Measurements from ENCODE around the gene SND1. TPM values are rescaled to one million over a fixed set of nuclear protein-coding genes. Genes with fewer than 3 reads are reported as not detected.

SND1 gene
- polyA plus RNA-seq, 5 donors = 117 to 170 (median 151) TPM

DNA sequence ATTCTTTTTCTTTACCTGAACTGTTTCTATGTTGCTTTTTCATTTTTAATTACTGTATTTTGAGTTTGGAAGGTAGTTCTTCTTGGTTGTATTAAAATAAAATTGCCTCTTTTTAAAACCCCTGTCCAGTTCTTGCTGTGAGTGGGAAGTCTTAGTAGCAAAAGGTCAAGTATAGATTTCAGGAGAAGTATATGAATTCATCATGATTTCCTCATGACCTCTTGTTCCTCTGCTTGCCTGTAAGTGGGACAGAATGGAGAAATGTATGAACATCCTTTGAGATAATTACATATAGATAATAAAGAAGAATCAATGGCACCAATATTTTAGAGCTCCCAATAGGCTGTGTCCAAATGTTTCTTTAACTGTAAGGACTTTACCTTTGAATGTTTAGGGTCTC is 253.0 kb downstream of the SND1 start:
- no peak for DNase-seq

DNA sequence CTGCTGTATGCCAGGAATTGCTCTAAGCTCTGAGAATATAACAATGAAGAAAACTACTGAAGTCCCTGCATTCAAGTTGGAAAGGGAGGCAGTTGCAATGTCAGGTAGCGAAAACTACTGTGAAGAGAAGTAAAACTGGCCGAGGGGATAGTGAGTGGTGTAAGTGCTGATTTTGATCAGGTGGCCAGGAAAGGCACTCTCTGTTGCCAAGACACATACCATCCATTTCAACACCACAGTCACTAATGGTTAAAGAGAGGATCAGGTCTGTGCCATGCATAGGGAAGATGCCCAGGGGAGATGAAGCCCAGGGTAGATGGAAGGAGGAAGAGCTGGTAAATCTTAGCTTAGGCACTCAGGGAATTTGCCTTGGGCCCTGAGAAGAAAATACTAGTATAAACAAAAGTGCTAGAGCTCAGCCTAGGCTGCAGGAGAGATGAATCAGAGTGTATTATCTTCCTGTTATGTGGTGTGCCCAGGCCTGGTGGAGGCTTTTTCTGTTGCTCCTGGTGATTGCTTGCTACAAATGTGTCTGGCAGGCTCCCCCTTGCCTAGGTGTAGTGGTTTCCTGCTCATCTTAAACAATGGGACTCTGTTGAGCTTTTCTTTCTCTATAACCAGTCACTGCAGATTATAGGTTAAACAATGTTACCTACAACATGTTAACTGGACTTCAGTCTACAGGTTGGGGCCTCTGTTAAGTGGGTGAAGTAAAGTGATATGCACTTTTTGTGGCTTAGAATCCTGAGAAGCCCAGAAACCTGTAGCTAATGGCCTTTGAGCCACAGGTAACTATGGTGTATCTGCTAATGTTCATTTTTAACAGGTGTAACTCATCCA is 253.7 kb downstream of the SND1 start:
- no peak for DNase-seq

GRCh38 chr7:127907110-127908040 is 255.4 kb downstream of the SND1 start:
- DNase-seq = no peak

- no peak for DNase-seq
Measured at GRCh38 chr7:127908430-127909258, 256.6 kb downstream of the SND1 start.

DNA sequence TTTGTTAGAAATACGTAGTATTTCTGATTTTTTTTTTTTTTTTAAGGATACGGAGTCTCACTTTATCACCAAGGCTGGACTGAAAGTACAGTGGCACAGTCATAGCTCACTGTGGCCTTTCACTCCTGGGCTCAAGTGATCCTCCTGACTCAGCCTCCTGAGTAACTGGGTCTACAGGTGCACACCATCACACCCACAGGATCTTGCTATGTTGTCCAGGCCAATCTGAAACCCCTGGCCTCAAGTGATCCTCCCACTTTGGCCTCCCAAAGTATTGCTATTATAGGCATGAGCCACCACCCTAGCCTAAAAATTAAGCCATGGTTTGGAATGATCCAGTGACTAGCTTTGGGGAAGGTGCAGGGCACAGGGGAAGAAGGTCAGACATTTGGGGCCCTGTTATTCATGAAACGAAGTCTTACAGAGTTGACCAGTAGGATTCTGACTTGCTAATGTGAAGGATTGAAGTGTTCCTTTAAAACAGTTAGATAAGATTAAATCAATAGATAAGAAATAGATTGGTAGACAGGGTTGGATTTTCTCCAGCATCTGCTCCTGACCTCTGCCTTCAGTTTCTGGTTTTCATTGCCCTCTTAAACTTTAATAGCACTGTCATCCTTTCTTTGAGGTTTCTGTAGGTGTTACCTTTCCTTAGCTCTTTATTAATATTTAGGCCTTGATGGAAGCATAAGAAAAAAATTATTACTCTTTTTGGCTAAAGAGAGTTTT is 257.6 kb downstream of the SND1 start:
- no peak for DNase-seq

DNA sequence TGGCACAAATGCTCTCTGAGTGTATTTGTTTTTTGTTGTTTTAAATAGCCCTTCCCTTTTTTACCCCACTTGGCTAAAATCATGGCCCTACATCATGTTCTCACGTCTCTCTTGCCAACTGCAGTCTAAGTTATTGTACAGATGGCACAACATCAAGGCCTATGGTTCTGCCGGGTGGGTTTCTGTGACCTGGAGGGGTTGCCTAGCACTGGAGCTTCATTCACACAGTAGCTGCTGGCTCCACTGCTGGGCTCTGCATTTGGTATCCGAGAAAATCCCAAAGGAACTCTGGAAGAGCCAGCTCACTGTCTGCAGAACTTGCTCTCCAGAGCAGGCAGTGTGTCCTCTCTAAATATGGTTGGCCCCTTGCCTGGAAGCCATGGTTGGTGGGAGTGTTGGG is 258.7 kb downstream of the SND1 start:
- DNase-seq = no peak

DNA sequence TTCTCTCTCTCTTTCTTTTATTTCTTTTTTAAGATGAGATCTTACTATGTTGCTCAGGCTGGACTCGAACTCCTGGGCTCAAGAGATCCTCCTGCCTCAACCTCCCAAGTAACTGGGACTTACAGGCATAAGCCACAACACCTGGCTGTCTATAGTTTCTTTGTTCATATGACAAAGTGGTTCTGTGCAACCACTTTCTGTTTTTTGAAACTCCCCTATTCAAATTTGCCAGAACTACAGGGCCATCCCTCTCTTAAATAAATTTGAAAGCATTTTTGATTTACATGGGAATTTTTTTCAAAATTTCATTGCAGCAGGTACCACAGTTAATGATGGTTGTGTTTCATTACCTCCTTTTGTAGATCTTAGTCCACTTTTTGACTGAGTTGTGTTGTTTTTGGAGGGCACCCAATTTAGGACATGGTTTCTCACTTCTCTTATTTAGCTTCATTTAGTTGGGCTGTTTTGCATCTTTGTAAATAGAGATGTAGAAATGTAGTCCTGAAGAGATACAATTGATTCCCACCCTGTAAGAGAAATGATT is 260.0 kb downstream of the SND1 start:
- DNase-seq = no peak

- no peak for DNase-seq
Measured at GRCh38 chr7:127912901-127913300, 260.9 kb downstream of the SND1 start.

GRCh38 chr7:127913686-127914085 is 261.7 kb downstream of the SND1 start:
- DNase-seq = no peak

GRCh38 chr7:127914693-127915092 is 262.7 kb downstream of the SND1 start:
- no peak for DNase-seq

DNA sequence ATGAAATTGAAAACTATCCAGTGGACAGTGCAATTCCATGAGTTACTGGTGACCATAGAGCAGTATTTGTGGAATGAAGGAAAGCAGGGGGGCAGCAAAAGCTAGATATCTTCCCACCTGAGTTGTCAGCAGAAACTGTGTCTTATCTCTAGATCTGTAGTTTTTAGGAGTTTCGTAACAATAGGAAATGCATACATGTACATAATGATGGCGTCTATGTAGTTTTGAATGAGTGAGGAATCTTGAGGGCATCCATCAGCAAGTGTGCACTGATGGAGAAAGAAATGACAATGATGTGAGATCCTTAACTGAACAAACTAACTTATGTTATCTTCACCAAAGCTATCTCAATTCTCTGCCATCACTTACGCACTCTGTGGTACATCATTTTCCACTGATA is 264.7 kb downstream of the SND1 start:
- no peak for DNase-seq

GRCh38 chr7:127918130-127918529 is 266.1 kb downstream of the SND1 start:
- no peak for DNase-seq

- no peak for DNase-seq
Measured at GRCh38 chr7:127920787-127921438, 268.9 kb downstream of the SND1 start.

DNA sequence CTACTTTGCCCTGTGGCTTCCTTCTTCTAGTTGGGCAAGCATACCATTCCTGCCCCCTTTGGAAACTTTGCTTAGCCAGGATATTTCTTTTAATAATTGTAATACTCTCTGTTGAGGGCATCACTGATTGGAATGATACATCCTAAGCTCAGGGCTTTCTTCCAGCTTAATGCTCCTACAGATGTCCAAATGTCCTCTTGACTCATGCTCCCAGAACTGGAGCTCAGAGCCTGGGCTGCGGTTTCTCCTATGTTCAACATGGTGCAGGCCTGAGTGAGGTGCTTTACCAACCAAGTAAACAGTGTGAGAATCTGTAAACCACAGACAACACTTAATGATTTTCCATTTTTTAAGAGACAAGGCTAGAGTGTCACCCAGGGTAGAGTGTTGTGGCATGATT is 270.7 kb downstream of the SND1 start:
- DNase-seq = no peak

GRCh38 chr7:127924874-127925273 is 272.9 kb downstream of the SND1 start:
- DNase-seq = no peak

DNA sequence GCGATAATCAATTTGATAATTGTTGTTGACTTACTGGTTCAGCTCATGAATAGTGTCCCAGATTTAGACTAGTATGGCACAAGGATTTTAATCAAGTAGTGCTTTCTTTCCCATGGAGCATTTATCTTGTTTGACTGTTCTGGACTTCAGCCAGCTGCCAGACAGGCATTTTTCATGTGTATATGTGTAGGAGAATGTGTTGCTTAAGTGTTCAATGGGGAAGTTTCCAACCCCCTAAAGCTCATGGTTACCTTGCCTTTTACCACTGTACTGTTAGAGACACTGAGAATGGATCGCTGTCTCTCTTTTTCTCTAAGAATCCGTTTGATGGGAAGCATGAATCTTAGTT is 275.3 kb downstream of the SND1 start:
- no peak for DNase-seq

- no peak for DNase-seq
Measured at GRCh38 chr7:127928222-127928621, 276.2 kb downstream of the SND1 start.

GRCh38 chr7:127928852-127929251 is 276.9 kb downstream of the SND1 start:
- no peak for DNase-seq

DNA sequence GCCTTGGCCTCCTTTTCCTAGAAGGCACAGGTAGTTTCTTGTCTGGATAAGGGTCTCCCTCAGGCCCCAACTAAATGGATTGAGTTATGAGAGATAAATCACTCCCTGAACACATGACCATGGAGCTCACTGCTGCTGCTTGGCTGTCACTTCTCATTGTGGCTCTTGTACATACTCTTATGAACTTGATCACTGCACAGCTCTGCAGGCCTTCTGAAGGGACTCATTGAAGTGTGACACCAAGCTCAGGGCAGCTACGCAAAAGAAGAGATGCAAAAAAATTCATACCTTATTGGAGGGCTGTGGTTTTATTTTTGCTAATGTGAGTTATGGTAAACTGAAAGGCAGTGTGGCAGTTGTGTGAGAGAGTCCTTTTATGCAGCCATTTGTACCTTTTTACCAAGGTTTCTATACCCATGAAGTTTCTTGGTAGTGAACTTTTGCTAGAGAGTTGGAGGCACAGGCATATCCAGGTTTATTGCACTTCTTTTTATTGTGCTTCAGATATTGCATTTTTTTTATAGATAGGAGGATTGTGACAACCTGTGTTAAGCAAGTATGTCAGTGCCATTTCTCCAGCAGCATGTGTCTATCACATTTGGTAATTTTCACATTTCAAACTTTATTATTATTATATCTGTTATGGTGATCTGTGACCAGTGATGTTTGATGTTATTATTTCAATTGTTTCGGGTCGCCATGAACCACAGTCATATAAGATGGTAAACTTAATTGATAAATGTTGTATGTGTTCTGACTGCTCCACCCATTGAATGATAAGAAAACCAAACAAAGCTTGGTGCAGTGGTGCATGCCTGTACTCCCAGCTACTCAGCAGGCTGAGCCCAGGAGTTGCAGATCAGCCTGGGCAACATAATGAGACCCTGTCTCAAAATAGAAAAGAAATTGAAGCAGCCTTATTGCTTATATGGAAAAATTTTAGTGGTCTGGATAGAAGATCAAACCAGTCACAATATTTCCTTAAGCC is 278.6 kb downstream of the SND1 start:
- DNase-seq = no peak
